K562 (cell line): ENCODE results near the gene AMH. TPM values are rescaled to one million over a fixed set of nuclear protein-coding genes. Genes with fewer than 3 reads are reported as not detected.

Experiments
- ATF4 ChIP-seq: fragments of 450-650 bp; formaldehyde crosslinking; IDR thresholded peaks from 2 replicates; pipeline ENCODE4 v1.4.0; 2022; ENCODE audit warnings: mild to moderate bottlenecking, moderate library complexity
- CBX1 ChIP-seq: sonication (generic); IDR thresholded peaks from 2 replicates; pipeline ENCODE4 v1.6.1; 2016; ENCODE audit warnings: antibody characterized with exemption, low read depth, mild to moderate bottlenecking
- DDX20 ChIP-seq: fragments of 450-650 bp; IDR thresholded peaks from 2 replicates; pipeline ENCODE4 v1.6.1; 2016; ENCODE audit warnings: missing genetic modification characterization, low read depth, mild to moderate bottlenecking, missing compliant biosample characterization, moderate library complexity
- E2F3 ChIP-seq: fragments of 250-450 bp; sonication (Bioruptor Pico); IDR thresholded peaks from 2 replicates; pipeline ENCODE4 v1.4.0; 2020; ENCODE audit warnings: mild to moderate bottlenecking
- HMGXB4 ChIP-seq: sonication (generic); formaldehyde crosslinking; IDR thresholded peaks from 2 replicates; pipeline ENCODE4 v1.8.1; 2023; ENCODE audit warnings: mild to moderate bottlenecking, missing genetic modification reagents
- HNRNPL ChIP-seq: fragments of 200-400 bp; formaldehyde crosslinking; IDR thresholded peaks from 2 replicates; pipeline ENCODE4 v1.6.1; 2017; ENCODE audit warnings: low read depth, mild to moderate bottlenecking, low read length
- KAT7 ChIP-seq: sonication (generic); formaldehyde crosslinking; IDR thresholded peaks from 2 replicates; pipeline ENCODE4 v1.8.0; 2022; ENCODE audit warnings: missing genetic modification reagents, mild to moderate bottlenecking, borderline replicate concordance
- NELFE ChIP-seq: IDR thresholded peaks from 2 replicates; pipeline ENCODE4 v1.6.1; 2011; ENCODE audit warnings: mild to moderate bottlenecking; ENCODE audit not compliant: insufficient read depth, insufficient read length
- NFATC3 ChIP-seq: fragments of 450-650 bp; IDR thresholded peaks from 2 replicates; pipeline ENCODE4 v1.6.1; 2017; ENCODE audit warnings: mild to moderate bottlenecking
- RBFOX2 ChIP-seq: fragments of 200-400 bp; formaldehyde crosslinking; IDR thresholded peaks from 2 replicates; pipeline ENCODE4 v1.6.1; 2017; ENCODE audit warnings: low read depth, mild to moderate bottlenecking, low read length, moderate library complexity
- RREB1 ChIP-seq: fragments of 250-450 bp; sonication (Bioruptor Pico); IDR thresholded peaks from 2 replicates; pipeline ENCODE4 v1.4.0; 2020
- SUPT5H ChIP-seq: fragments of 450-650 bp; IDR thresholded peaks from 2 replicates; pipeline ENCODE4 v1.6.1; 2016
- TCF7 ChIP-seq: sonication (generic); IDR thresholded peaks from 2 replicates; pipeline ENCODE4 v1.6.1; 2016; ENCODE audit warnings: antibody characterized with exemption, borderline replicate concordance
- TFE3 ChIP-seq: fragments of 450-650 bp; formaldehyde crosslinking; IDR thresholded peaks from 2 replicates; pipeline ENCODE4 v1.4.0; 2020; ENCODE audit warnings: mild to moderate bottlenecking, mixed read lengths
- U2AF2 ChIP-seq: fragments of 200-400 bp; formaldehyde crosslinking; optimal IDR thresholded peaks from 2 replicates; pipeline ENCODE3; 2017; ENCODE audit warnings: low read depth, mild to moderate bottlenecking, low read length
- ZBTB7A ChIP-seq: IDR thresholded peaks from 2 replicates; pipeline ENCODE4 v1.6.1; 2011; ENCODE audit warnings: low read depth, mild to moderate bottlenecking, low read length, moderate library complexity, borderline replicate concordance; ENCODE audit not compliant: control insufficient read depth
- ZFPM2 ChIP-seq: fragments of 250-450 bp; sonication (Bioruptor Pico); IDR thresholded peaks from 2 replicates; pipeline ENCODE4 v1.5.1; 2022; ENCODE audit warnings: mild to moderate bottlenecking
- ZNF445 ChIP-seq: fragments of 250-450 bp; sonication (Bioruptor Pico); IDR thresholded peaks from 2 replicates; pipeline ENCODE4 v1.4.0; 2020; ENCODE audit warnings: low read depth, mild to moderate bottlenecking, moderate library complexity
- polyA plus RNA-seq, 8 experiments: library from polyadenylated mRNA; depleted of rRNA in 4 of 8; stranded (reverse) in 5 of 8; unstranded in 3 of 8; fragments of >200 nt; fragmentation: Nextera tagmentation in 2 of 8; fragmentation: Illumina TruSeq in 1 of 8; extraction: Ambion mirVana in 2 of 8; extraction: Trizol in 1 of 8; gene quantifications; 2 replicates each; pipeline versions ENCODE4 v1.2.1 to v1.2.3, GENCODE V29; 2011 to 2014; ENCODE audit warnings: inconsistent platforms in 1 of 8, missing spikeins in 1 of 8
- total RNA-seq, 7 experiments: library from RNA; depleted of rRNA in 6 of 7; stranded (reverse); fragments of >200 nt in 6 of 7; fragmentation: Illumina TruSeq in 2 of 7; extraction: Trizol in 2 of 7; gene quantifications; 2 replicates each; pipeline versions ENCODE4 v1.2.1 to v1.2.3, GENCODE V29; 2011 to 2021; ENCODE audit warnings: low replicate concordance in 1 of 7

Gene AMH
- total and polyA plus RNA-seq, 9 of the 15 experiments (the other 6 are each of a cell fraction or from before 2014, with no cell fraction given): 0.29 to 27.4 (median 2.6) TPM; not detected in 2

GRCh38 chr19:2249010-2249866 is at the start of gene AMH (continued):
- TF ChIP-seq SUPT5H (0 out of 2 replicates have a peak, but pooled peaks have one; percentile 17), TCF7 (no peak), HNRNPL (no peak; the same call in 1 of the 2 replicates), ZFPM2 (CRISPR knock-in tag) (no peak), CBX1 (no peak), ZBTB7A (0 out of 2 replicates have a peak, but pooled peaks have one; percentile 15), HMGXB4 (CRISPR knock-in tag) (no peak), RREB1 (CRISPR knock-in tag) (no peak), DDX20 (tag) (no peak), ZNF445 (CRISPR knock-in tag) (no peak), NFATC3 (no peak), KAT7 (CRISPR knock-in tag) (no peak), RBFOX2 (peak; percentile 55), NELFE (no peak), ATF4 (CRISPR knock-in tag) (no peak), E2F3 (CRISPR knock-in tag) (no peak), TFE3 (peak; percentile 1; the same call in 1 of the 2 replicates), U2AF2 (no peak)
